Astrocyte of the cerebellum (primary cell): ENCODE measurements around the gene DGKA.
"Not testable (repeated sequence)": the region's sequence is repeated elsewhere in the genome, so short reads cannot be mapped to it uniquely, and the experiment has no call there.

ENCODE experiments used
- DNase-seq: peaks from one replicate; pipeline ENCODE4 v3.0.0-alpha.2; 2011; ENCODE audit warnings: low read depth
- H3K4me3 ChIP-seq: 2 replicates; pipeline ENCODE4 v1.5.1; 2011; ENCODE audit warnings: mild to moderate bottlenecking, low read depth, low read length, moderate library complexity
- in situ Hi-C: cut with HindIII; loops from 2 replicates; pipeline ENCODE4 v1.10.0; 2017; ENCODE audit warnings: low sequenced_read_pairs
- TF ChIP-seq, protein P1 (sequence below): IDR thresholded peaks from 2 replicates; pipeline ENCODE4 v1.5.1; 2012; ENCODE audit warnings: low read length, low read depth, moderate library complexity, mild to moderate bottlenecking; ENCODE audit errors: missing control alignments

DGKA gene

DNA sequence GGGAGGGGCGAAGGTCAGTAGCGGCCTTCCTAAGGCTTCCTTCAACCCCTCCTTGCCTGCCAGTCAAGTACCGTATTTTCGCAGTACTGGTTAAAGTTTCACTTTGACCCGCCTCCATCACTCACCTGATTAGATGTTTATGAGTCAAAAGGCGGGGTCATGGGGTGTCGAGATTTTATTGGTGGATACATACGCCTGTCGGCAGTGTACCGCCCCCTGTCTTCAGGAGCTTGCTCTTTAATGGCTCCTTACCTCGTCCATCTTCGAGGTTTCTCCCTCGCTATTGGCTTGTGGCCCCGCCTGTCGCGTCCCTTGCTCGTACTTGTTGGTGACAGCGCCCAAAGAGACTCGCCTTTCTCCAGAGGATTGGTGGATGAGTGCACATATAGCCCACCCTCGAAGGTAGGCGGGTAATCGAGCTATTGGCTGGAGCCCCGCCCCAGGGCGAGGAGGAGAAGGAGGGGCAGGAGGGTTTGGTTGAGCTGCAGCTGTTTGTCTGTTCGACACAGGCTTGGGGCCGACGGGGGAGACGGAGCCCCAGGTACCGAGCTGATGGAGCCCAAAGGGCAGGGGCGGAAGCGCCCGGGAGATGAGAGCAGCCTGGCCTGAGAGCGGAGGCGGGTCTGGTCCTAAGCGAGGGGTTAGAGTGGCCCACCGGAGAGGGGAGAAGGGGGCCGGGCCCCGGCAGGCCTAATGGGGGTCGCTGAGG, 42.8 kb downstream of the DGKA start, which contains the start of gene RAB5B:
TSS of gene RAB5B (plus strand) at position 480 of the 709 bp plus-strand sequence. CDS start 12,883 bp downstream, outside the sequence.
- peak; percentile 100 for DNase-seq
- TF ChIP-seq, protein P1, sequence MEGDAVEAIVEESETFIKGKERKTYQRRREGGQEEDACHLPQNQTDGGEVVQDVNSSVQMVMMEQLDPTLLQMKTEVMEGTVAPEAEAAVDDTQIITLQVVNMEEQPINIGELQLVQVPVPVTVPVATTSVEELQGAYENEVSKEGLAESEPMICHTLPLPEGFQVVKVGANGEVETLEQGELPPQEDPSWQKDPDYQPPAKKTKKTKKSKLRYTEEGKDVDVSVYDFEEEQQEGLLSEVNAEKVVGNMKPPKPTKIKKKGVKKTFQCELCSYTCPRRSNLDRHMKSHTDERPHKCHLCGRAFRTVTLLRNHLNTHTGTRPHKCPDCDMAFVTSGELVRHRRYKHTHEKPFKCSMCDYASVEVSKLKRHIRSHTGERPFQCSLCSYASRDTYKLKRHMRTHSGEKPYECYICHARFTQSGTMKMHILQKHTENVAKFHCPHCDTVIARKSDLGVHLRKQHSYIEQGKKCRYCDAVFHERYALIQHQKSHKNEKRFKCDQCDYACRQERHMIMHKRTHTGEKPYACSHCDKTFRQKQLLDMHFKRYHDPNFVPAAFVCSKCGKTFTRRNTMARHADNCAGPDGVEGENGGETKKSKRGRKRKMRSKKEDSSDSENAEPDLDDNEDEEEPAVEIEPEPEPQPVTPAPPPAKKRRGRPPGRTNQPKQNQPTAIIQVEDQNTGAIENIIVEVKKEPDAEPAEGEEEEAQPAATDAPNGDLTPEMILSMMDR, result no peak
- in situ Hi-C loops, result loop anchor here (10.0 kb wide), 1 partner anchor 61 kb away; no protein-coding TSS in a partner anchor
- peak within 1 kb of the TSS; percentile 95 for H3K4me3 ChIP-seq

DNA sequence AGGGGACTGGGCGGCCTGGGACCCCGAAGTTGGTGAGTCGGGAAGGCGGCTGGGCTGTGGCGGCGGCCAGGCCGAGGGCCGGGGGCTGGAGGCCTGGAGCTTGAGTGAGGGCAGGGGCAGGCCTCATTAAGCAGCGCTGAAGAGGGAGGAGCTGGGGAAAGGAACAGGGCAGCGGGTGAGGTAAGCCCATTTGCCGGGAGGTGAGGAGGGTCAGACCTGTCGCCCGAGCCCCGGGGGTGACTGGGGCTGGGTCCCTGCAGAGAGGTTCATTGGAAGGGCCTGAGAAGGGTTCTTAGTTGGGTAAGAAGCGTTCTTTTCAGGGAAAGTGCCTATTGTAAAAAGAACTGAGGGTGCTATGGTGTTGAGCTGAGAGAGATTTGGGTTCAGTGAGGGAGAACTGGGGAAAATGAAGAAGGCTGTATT, 43.4 kb downstream of the DGKA start:
- peak overlapping the region; percentile 95 for H3K4me3 ChIP-seq
- in situ Hi-C loops, result loop anchor here (10.0 kb wide), 1 partner anchor 60 kb away; no protein-coding TSS in a partner anchor
- TF ChIP-seq, protein P1, result no peak
- no peak for DNase-seq

DNA sequence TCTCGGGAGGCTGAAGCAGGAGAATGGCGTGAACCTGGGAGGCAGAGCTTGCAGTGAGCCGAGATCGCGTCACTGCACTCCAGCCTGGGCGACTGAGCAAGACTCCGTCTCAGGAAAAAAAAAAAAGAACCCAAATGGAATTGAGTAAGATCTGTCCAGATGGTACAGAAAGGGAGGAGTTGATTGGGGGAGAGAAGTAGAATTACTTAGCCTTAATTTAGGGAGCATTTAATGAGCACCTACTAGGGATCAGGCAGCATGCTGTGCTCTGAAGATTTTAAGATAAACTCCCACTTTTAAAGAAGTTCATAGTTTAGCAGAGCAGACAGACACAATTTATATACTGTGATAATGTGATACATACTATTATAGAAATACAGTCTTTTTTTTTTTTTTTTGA, 47.4 kb downstream of the DGKA start:
- TF ChIP-seq, protein P1, result no peak
- in situ Hi-C loops, result loop anchor here (10.0 kb wide), 1 partner anchor 56 kb away; no protein-coding TSS in a partner anchor
- no peak for DNase-seq
- no peak overlapping the region for H3K4me3 ChIP-seq

DNA sequence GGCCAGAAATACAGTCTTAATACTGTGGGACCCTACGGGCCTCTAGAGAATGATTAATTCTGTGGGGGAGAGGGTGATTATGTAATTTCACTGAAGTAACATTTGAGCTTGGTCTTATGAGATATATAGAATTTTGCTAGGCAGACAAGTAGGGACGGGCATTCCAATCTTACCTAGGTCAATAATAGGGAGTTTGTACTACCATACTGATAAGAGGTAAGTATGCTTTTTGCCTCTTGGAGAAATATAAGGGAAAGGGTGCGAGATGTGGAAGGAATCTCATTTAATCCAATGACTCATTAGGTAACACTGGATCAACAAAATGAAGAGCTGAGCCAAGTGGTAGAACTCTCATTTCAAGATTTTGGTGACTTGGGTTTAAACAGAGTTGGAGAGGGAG, 48.1 kb downstream of the DGKA start:
- DNase-seq, result no peak
- no peak overlapping the region for H3K4me3 ChIP-seq
- in situ Hi-C loops, result loop anchor here (10.0 kb wide), 1 partner anchor 56 kb away; no protein-coding TSS in a partner anchor
- TF ChIP-seq, protein P1, result no peak

DNA sequence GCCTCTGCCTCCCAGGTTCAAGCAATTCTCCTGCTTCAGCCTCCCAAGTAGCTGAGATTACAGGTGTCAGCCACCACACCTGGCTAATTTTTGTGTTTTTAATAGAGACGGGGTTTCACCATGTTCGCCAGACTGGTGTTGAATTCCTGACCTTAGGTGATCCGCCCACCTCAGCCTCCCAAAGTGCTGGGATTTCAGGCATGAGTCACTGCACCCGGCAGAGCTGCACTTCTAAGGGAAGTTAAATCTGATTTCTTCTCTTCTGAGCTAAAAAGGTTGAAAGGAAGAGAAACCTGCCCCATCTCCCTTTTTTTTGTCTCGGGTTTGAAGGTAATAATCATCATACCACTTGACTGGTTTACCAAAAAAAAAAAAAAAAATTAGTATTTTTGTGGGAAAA, 50.9 kb downstream of the DGKA start:
- in situ Hi-C loops, H3K4me3 ChIP-seq, DNase-seq: not testable (repeated sequence)

DNA sequence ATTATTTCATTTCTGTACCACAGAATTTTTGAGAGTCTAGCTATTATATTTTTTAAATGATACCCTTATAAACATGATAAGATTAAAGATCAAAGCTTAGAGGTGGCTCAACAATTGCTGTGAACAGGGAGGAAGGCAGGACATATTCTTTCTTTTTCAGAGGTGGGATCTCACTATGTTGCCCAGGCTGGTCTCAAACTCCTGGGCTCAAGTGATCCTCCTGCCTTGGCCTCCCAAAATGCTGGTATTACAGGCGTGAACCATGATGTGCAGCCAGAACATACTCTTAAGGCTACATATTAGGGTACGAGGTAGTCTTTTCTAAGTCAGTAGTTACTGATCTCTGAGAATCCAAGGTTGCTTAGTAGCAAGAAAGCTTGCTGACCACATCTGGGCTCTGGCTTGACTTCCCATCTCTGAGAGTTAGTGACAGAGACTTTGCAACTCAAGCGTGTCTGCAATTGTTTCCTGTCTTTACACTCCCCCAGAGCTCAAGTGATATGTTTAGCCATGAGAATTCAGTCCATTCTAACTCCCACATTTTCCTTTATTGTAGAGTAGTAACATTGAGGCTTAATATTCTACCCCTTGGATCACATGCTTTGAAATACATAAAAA, 51.5 kb downstream of the DGKA start:
- no peak overlapping the region for H3K4me3 ChIP-seq
- no peak for DNase-seq
- in situ Hi-C loops, result no loop called here
- TF ChIP-seq, protein P1, result no peak
